ENCODE results near the gene TTC16. TPM values are rescaled to one million over a fixed set of nuclear protein-coding genes. Genes with fewer than 3 reads are reported as not detected.

The TTC16 gene
- total and polyA plus RNA-seq, 2 of the 8 experiments (the other 6 are each of a cell fraction or from before 2014, with no cell fraction given) = 0.03 TPM; not detected in 1

DNA sequence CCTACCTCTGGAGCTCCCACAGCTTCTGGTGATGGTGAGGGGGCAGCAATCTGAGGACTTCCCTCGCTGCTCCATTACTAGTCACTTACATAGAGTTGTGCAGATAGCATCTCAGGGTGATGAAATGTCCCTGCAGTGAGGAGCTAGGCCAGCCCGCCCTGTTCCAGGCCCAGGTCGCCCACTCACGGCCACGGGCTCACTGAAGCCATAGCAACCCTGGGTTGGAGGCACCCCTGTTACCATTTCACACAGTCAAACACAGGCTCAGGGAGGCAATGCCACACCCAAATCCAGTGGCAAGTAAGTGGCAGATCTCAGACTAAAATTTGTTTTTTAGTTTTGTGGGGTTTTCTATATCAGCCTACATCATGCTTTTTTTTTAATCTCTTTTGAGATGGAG, 43.0 kb downstream of the TTC16 start:
- Histone ChIP-seq H3K9me3 (ENCODE audit: insufficient read depth in 2 of 2, low read depth in 1 of 2, low read length in 1 of 2) (no peaks in the 10 kb centered on the region), H3K23me2 (ENCODE audit: low read depth, low read length) (peaks cover 13% of the 10 kb centered on the region; the same call in 1 of the 2 replicates), H2BK20ac (ENCODE audit: low read length) (no peak overlapping the region), H3K9ac (replicated peaks in 1 of 4; ENCODE audit: extremely low read depth in 1 of 4, low read depth in 3 of 4, low read length in 3 of 4) (no peak overlapping the region), H4K20me1 (replicated peaks in 1 of 2; ENCODE audit: control insufficient read depth in 1 of 2, insufficient read depth in 2 of 2, low read length in 2 of 2) (peaks cover 0 to under 1% of the 10 kb centered on the region in 2 experiments), H3K79me1 (ENCODE audit: low read depth, low read length) (no peaks in the 10 kb centered on the region), H2BK15ac (ENCODE audit: low read length) (no peak overlapping the region), H2AK5ac (ENCODE audit: low read depth, low read length) (no peak overlapping the region), H3K27me3 (replicated peaks in 1 of 4; ENCODE audit: control insufficient read depth in 3 of 4, extremely low read depth in 1 of 4, insufficient read depth in 3 of 4, low read length in 3 of 4) (peaks cover 0 to 11% (median 6%) of the 10 kb centered on the region in 4 experiments; a peak in 6 of 7 replicates), H3K56ac (replicated peaks; ENCODE audit: insufficient read length, low read depth, low read length) (no peak overlapping the region), H3K36me3 (ENCODE audit: control insufficient read depth in 2 of 4, insufficient read depth in 4 of 4, low read length in 3 of 4) (no peaks in the 10 kb centered on the region), H3K27ac (ENCODE audit: low read depth, low read length) (no peak overlapping the region), H4K91ac (replicated peaks; ENCODE audit: insufficient read length, low read length) (no peak overlapping the region), H4K5ac (ENCODE audit: insufficient read length, low read depth, low read length) (no peak overlapping the region), H3K4me1 (replicated peaks in 1 of 4; ENCODE audit: control insufficient read depth in 3 of 4, insufficient read depth in 4 of 4, low read length in 3 of 4) (peaks cover 0 to 14% (median 11%) of the 10 kb centered on the region in 4 experiments; a peak in 6 of 7 replicates), H3K14ac (ENCODE audit: insufficient read length) (no peak overlapping the region), H3K4ac (replicated peaks; ENCODE audit: insufficient read length, low read depth, low read length) (no peak overlapping the region), H3K23ac (ENCODE audit: insufficient read length) (no peak overlapping the region), H3K4me3 (ENCODE audit: extremely low read depth in 1 of 4, insufficient read depth in 2 of 4, low read depth in 3 of 4, low read length in 4 of 4) (no peak overlapping the region), H2BK120ac (replicated peaks; ENCODE audit: low read depth, low read length) (no peak overlapping the region), H2BK5ac (ENCODE audit: low read depth, low read length) (no peak overlapping the region), H3K18ac (ENCODE audit: extremely low read depth, low read length) (no peak overlapping the region), H2AFZ (ENCODE audit: low read length) (no peak overlapping the region), H3K4me2 (ENCODE audit: insufficient read depth in 1 of 2, low read depth in 2 of 2, low read length in 2 of 2) (no peak overlapping the region), H2BK12ac (ENCODE audit: low read depth, low read length) (no peak overlapping the region), H3K79me2 (ENCODE audit: control insufficient read depth in 1 of 2, insufficient read depth in 2 of 2, low read length in 2 of 2) (no peaks in the 10 kb centered on the region), H4K8ac (ENCODE audit: extremely low read depth, insufficient read depth, low read length) (no peak overlapping the region)
- DNase-seq (ENCODE audit: low read depth in 1 of 2, low spot score in 2 of 2) (no peak), FAIRE-seq (no peak)
- 91% methylated on average over 5 of the region's 5 CpGs; no CpG with 5 or more reads in 1 of the 2 experiments for WGBS, 2 experiments (ENCODE audit: extremely low coverage in 1 of 2, insufficient coverage in 1 of 2, insufficient read length in 1 of 2, insufficient replicate concordance in 2 of 2, low coverage in 1 of 2, low lambda C conversion rate in 2 of 2, missing lambda C conversion rate in 1 of 2)
- CTCF ChIA-PET (ENCODE audit: partially characterized antibody) = interaction anchor here (0.8 to 1.8 kb wide), 8 partner anchors 8 to 163 kb away, joined by 3 to 7 read pairs (median 4); no protein-coding TSS in a partner anchor
- POLR2A ChIA-PET (ENCODE audit: partially characterized antibody) = interaction anchor here (0.5 to 1.1 kb wide), 2 partner anchors 26 to 28 kb away, joined by 3 read pairs; no protein-coding TSS in a partner anchor
- no peak for TF ChIP-seq TAF1 (IDR thresholded peaks at IDR 0.05; ENCODE audit: low read depth, low read length)
- no peak for TF ChIP-seq TCF12 (IDR thresholded peaks at IDR 0.05; ENCODE audit: low read depth, low read length)
- TF ChIP-seq SP4 (IDR thresholded peaks at IDR 0.05; ENCODE audit: low read length) = no peak
- TF ChIP-seq, protein P1, sequence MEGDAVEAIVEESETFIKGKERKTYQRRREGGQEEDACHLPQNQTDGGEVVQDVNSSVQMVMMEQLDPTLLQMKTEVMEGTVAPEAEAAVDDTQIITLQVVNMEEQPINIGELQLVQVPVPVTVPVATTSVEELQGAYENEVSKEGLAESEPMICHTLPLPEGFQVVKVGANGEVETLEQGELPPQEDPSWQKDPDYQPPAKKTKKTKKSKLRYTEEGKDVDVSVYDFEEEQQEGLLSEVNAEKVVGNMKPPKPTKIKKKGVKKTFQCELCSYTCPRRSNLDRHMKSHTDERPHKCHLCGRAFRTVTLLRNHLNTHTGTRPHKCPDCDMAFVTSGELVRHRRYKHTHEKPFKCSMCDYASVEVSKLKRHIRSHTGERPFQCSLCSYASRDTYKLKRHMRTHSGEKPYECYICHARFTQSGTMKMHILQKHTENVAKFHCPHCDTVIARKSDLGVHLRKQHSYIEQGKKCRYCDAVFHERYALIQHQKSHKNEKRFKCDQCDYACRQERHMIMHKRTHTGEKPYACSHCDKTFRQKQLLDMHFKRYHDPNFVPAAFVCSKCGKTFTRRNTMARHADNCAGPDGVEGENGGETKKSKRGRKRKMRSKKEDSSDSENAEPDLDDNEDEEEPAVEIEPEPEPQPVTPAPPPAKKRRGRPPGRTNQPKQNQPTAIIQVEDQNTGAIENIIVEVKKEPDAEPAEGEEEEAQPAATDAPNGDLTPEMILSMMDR (IDR thresholded peaks at IDR 0.05; ENCODE audit: control extremely low read depth in 1 of 3, insufficient read depth in 1 of 3, low read depth in 1 of 3, low read length in 3 of 3) = no peak
- no peak for TF ChIP-seq BRCA1 (IDR thresholded peaks at IDR 0.05; ENCODE audit: low read depth, low read length)
- no peak for TF ChIP-seq POLR2AphosphoS5 (IDR thresholded peaks at IDR 0.05; ENCODE audit: low read depth, low read length)
- no peak for TF ChIP-seq JUN (IDR thresholded peaks at IDR 0.05; ENCODE audit: low read depth, low read length)
- TF ChIP-seq, protein P2, sequence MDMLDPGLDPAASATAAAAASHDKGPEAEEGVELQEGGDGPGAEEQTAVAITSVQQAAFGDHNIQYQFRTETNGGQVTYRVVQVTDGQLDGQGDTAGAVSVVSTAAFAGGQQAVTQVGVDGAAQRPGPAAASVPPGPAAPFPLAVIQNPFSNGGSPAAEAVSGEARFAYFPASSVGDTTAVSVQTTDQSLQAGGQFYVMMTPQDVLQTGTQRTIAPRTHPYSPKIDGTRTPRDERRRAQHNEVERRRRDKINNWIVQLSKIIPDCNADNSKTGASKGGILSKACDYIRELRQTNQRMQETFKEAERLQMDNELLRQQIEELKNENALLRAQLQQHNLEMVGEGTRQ (IDR thresholded peaks at IDR 0.05; ENCODE audit: low read length) = no peak
- TF ChIP-seq EGR1 (IDR thresholded peaks at IDR 0.05; ENCODE audit: borderline replicate concordance, low read depth, low read length) = no peak
- no peak for TF ChIP-seq HDAC6 (IDR thresholded peaks at IDR 0.05; ENCODE audit: low read depth, low read length)
- no peak for TF ChIP-seq RXRA (IDR thresholded peaks at IDR 0.05; ENCODE audit: insufficient read depth, low read depth, low read length)
